ENCODE data around the gene ARG2.

The ARG2 gene

GRCh38 chr14:67674139-67674479 lies 54.4 kb downstream of the ARG2 start:
- peak; percentile 8 for TF ChIP-seq CTCF (IDR thresholded peaks at IDR 0.05; ENCODE audit: low read depth, low read length, missing control alignments)
- in situ Hi-C loops (cut with HindIII; ENCODE audit: low sequenced_read_pairs): no loop called here
- H3K4me3 ChIP-seq (ENCODE audit: low read depth, low read length): peak overlapping the region; percentile 90
- DNase-seq (ENCODE audit: low read depth): no peak

- peak; percentile 41 for TF ChIP-seq CTCF (IDR thresholded peaks at IDR 0.05; ENCODE audit: low read depth, low read length, missing control alignments)
- H3K4me3 ChIP-seq (ENCODE audit: low read depth, low read length): peak within 1 kb of the TSS; percentile 90
- in situ Hi-C loops (cut with HindIII; ENCODE audit: low sequenced_read_pairs): no loop called here
- peak; percentile 27 for DNase-seq (ENCODE audit: low read depth)
Observed at GRCh38 chr14:67674480-67675218, 54.9 kb downstream of the ARG2 start, which contains the start of gene VTI1B. Gene VTI1B, minus strand, starts transcription at chr14:67674632. Its CDS starts 143 bp downstream, at chr14:67674489.

GRCh38 chr14:67675219-67675582 lies 55.5 kb downstream of the ARG2 start:
- no peak for DNase-seq (ENCODE audit: low read depth)
- H3K4me3 ChIP-seq (ENCODE audit: low read depth, low read length): peak overlapping the region; percentile 90
- TF ChIP-seq CTCF (IDR thresholded peaks at IDR 0.05; ENCODE audit: low read depth, low read length, missing control alignments): no peak
- in situ Hi-C loops (cut with HindIII; ENCODE audit: low sequenced_read_pairs): no loop called here

- DNase-seq (ENCODE audit: low read depth): no peak
- no peak overlapping the region for H3K4me3 ChIP-seq (ENCODE audit: low read depth, low read length)
Observed at GRCh38 chr14:67679006-67679405, 59.3 kb downstream of the ARG2 start.

GRCh38 chr14:67680121-67680602 lies 60.4 kb downstream of the ARG2 start:
- H3K4me3 ChIP-seq (ENCODE audit: low read depth, low read length): no peak overlapping the region
- TF ChIP-seq CTCF (IDR thresholded peaks at IDR 0.05; ENCODE audit: low read depth, low read length, missing control alignments): no peak
- no peak for DNase-seq (ENCODE audit: low read depth)
- in situ Hi-C loops (cut with HindIII; ENCODE audit: low sequenced_read_pairs): no loop called here

More at GRCh38 chr14:67679006-67679405, 59.3 kb downstream of the ARG2 start:
- in situ Hi-C loops (cut with HindIII; ENCODE audit: low sequenced_read_pairs): no loop called here
- TF ChIP-seq CTCF (IDR thresholded peaks at IDR 0.05; ENCODE audit: low read depth, low read length, missing control alignments): no peak

GRCh38 chr14:67680941-67681340 lies 61.2 kb downstream of the ARG2 start:
- in situ Hi-C loops (cut with HindIII; ENCODE audit: low sequenced_read_pairs): no loop called here
- no peak for DNase-seq (ENCODE audit: low read depth)
- no peak for TF ChIP-seq CTCF (IDR thresholded peaks at IDR 0.05; ENCODE audit: low read depth, low read length, missing control alignments)
- H3K4me3 ChIP-seq (ENCODE audit: low read depth, low read length): no peak overlapping the region
